Activated T-cell treated with anti-CD3 and anti-CD28 coated beads, Interleukin-2, amount 50 U/mL, for 72 hours (primary cell): Measurements from ENCODE around the gene CRISPLD2. TPM values are rescaled to one million over a fixed set of nuclear protein-coding genes. Genes with fewer than 3 reads are reported as not detected.

Experiments
- ATAC-seq, 2 donors: fragments of 150-1000 bp; cut with Tn5 transposase; replicated peaks in 1 of 2; 2 replicates each; pipeline ENCODE4 v1.10.0; 2021; ENCODE audit warnings: moderate library complexity in 2 of 2, mild to moderate bottlenecking in 1 of 2
- DNase-seq, 2 donors: peaks; one replicate each; pipeline ENCODE4 v3.0.0; 2021 to 2022; ENCODE audit warnings: mixed read lengths in 1 of 2
- H3K27ac Mint-ChIP-seq: one replicate; pipeline ENCODE4 v1.8.0; 2022; ENCODE audit warnings: mild to moderate bottlenecking, moderate library complexity, mixed read lengths
- H3K27me3 Mint-ChIP-seq: one replicate; pipeline ENCODE4 v1.8.0; 2022; ENCODE audit warnings: low read depth, mixed read lengths
- H3K36me3 Mint-ChIP-seq, 2 donors: one replicate each; pipeline ENCODE4 v1.8.0; 2022; ENCODE audit warnings: mixed read lengths in 2 of 2, mild to moderate bottlenecking in 1 of 2; ENCODE audit not compliant: insufficient read depth in 2 of 2
- H3K4me1 Mint-ChIP-seq: one replicate; pipeline ENCODE4 v1.8.0; 2022; ENCODE audit warnings: low read depth, mixed read lengths
- H3K4me3 Mint-ChIP-seq, 2 donors: one replicate each; pipeline ENCODE4 v1.8.0; 2022; ENCODE audit warnings: mild to moderate bottlenecking in 2 of 2, mixed read lengths in 2 of 2, moderate library complexity in 2 of 2
- H3K9me3 Mint-ChIP-seq, 2 donors: one replicate each; pipeline ENCODE4 v1.8.0; 2022; ENCODE audit warnings: mixed read lengths in 2 of 2
- total RNA-seq, 2 donors: library from RNA; stranded (reverse); gene quantifications; one replicate each; pipeline ENCODE4 v1.2.3, GENCODE V29; 2022

CRISPLD2 gene
- total RNA-seq, 2 donors from 2014 or later, result 0.38 to 0.51 TPM

DNA sequence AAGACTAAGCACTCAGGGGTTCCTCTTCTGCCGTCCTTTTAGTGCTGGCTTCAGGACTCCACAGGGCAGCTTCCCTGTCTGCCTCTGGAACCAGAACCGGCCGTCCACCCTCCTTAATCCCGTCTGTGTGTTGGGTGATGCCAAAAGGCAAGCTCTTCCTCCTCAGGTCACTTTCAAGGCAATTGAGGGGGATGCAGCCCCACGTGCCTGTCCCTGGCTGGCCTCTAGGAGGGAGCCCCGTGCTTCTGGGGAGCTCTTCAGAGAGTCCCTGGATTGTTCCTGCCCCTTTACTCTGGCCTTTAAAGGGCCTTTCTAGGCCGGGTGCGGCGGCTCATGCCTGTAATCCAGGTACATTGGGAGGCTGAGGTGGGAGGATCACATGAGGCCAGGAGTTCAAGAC is 77.1 kb downstream of the CRISPLD2 start:
- H3K27ac Mint-ChIP-seq, result no peak overlapping the region
- ATAC-seq (no peak), DNase-seq (no peak)
- H3K4me1 Mint-ChIP-seq, result peaks cover 9% of the 10 kb centered on the region
- H3K27me3 Mint-ChIP-seq, result peaks cover 8% of the 10 kb centered on the region
- H3K9me3 Mint-ChIP-seq, result no peaks in the 10 kb centered on the region
- no peak overlapping the region for H3K4me3 Mint-ChIP-seq
- no peaks in the 10 kb centered on the region for H3K36me3 Mint-ChIP-seq

DNA sequence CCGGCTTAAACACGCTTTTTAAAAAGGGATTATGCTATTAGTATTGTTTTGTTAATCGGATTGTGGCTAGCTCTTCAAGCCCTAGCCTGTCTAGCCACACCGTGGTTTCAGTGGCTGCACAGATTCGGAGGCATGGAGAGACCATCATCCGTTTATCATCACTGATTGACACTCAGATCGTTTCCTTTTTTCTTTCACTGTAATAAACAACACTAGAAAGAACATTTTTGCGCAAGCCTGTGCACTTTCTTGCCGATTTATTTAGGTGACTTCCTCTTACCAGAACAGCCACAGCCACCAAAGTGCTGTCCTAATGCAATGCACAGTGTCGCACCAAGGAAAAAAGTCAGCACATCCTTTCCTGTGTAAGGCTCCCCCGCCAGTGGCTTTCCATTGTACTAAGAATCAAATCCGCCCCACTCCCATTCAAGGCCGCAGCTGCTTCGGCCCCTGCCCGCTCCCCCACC is 78.2 kb downstream of the CRISPLD2 start:
- H3K4me1 Mint-ChIP-seq, result peaks cover 9% of the 10 kb centered on the region
- no peaks in the 10 kb centered on the region for H3K36me3 Mint-ChIP-seq
- ATAC-seq, result no peak
- H3K9me3 Mint-ChIP-seq, result no peaks in the 10 kb centered on the region
- no peak overlapping the region for H3K4me3 Mint-ChIP-seq
- no peak for DNase-seq
- no peak overlapping the region for H3K27ac Mint-ChIP-seq
- peaks cover 8% of the 10 kb centered on the region for H3K27me3 Mint-ChIP-seq

DNA sequence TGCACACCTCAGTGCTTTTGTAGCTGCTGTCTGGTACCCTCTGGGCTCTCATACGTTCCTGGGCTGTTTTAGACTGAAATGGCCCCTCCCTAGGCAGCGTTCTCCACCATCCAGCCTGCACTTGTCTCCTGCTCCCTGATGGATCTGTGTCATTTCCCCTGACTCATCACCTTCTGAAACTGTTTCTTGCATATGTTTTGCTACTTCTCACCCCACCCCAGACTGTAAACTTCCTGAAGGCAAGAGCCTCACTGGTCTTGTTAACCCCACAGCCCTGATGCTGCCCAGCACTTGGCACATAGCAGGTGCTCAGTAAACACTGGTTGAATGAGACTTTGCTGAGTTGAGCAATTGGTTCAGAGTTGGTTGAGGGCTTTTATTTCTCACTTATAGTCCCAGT is 78.7 kb downstream of the CRISPLD2 start:
- H3K36me3 Mint-ChIP-seq, result no peaks in the 10 kb centered on the region
- peaks cover 9% of the 10 kb centered on the region for H3K4me1 Mint-ChIP-seq
- ATAC-seq, result no peak
- no peak overlapping the region for H3K27ac Mint-ChIP-seq
- H3K9me3 Mint-ChIP-seq, result no peaks in the 10 kb centered on the region
- H3K27me3 Mint-ChIP-seq, result peaks cover 8% of the 10 kb centered on the region
- no peak for DNase-seq
- H3K4me3 Mint-ChIP-seq, result no peak overlapping the region

DNA sequence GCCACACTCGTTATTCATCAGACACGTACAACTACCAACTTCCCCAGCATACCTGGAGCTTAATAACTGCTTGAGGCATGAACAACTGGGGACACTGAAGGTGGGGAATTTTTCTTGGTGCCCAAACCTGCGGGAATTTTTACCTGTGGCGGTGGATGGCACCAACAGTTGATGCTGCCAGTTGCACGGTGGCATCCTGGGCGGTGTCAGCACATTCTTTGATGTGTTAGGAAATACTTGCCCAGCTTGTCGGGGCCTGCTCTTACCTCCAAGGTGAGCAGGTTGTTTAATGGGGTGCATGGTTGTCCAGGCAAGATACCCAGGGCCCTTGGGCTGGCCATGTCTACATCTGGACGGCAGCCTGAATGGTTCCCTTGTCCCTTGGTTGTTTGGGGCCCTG is 79.6 kb downstream of the CRISPLD2 start:
- ATAC-seq (no peak), DNase-seq (no peak)
- Mint-ChIP-seq H3K4me1 (peaks cover 9% of the 10 kb centered on the region), H3K36me3 (no peaks in the 10 kb centered on the region), H3K4me3 (no peak overlapping the region), H3K27me3 (peaks cover 8% of the 10 kb centered on the region), H3K27ac (no peak overlapping the region), H3K9me3 (no peaks in the 10 kb centered on the region)

DNA sequence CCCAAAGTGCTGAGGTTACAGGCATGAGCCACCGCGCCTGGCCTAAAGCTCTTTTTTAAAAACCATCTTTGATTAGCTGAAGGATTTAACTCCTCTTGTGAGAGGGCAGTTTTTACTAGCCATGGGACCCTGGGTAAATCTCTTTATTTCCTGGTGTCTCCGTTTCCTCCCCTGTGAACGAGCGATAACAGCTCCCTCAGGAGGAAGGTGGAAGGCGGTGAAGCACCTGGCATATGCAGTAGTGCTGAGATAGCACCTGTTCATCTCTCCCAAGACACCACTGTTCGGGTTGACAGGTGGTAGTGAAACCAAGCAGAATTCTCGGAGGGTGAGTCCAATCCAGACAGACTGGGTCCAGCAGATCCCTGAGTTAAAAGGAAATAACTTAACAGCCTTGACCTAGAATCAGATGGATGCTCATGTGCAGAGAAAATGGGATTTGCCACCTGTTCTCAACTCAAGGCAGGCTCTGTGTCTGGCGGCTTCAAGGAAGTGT is 86.2 kb downstream of the CRISPLD2 start:
- Mint-ChIP-seq H3K27me3 (no peaks in the 10 kb centered on the region), H3K4me1 (no peaks in the 10 kb centered on the region), H3K4me3 (no peak overlapping the region), H3K27ac (no peak overlapping the region), H3K9me3 (no peaks in the 10 kb centered on the region), H3K36me3 (no peaks in the 10 kb centered on the region)
- DNase-seq (no peak), ATAC-seq (no peak)

DNA sequence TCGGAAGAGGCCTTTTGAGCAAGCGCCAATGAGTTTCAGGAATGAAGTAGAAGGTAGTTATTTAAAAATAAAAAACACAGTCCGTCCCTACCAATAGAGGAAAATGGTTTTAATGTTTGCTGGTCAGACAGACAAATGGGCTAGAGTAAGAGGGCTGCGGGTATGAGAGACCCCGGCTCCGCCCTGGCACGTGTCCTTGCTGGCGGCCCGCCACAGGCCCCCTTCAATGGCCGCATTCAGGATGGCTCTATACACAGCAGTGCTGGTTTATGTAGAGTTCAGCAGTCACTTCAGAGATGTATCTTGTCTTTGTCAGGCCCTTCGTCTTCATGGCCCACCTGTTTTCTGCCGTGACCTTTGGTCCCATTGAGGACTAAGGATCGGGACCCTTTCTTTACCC is 87.3 kb downstream of the CRISPLD2 start:
- H3K27me3 Mint-ChIP-seq, result no peaks in the 10 kb centered on the region
- no peak overlapping the region for H3K4me3 Mint-ChIP-seq
- ATAC-seq (no peak), DNase-seq (no peak)
- no peaks in the 10 kb centered on the region for H3K36me3 Mint-ChIP-seq
- H3K9me3 Mint-ChIP-seq, result no peaks in the 10 kb centered on the region
- H3K4me1 Mint-ChIP-seq, result no peaks in the 10 kb centered on the region
- no peak overlapping the region for H3K27ac Mint-ChIP-seq

DNA sequence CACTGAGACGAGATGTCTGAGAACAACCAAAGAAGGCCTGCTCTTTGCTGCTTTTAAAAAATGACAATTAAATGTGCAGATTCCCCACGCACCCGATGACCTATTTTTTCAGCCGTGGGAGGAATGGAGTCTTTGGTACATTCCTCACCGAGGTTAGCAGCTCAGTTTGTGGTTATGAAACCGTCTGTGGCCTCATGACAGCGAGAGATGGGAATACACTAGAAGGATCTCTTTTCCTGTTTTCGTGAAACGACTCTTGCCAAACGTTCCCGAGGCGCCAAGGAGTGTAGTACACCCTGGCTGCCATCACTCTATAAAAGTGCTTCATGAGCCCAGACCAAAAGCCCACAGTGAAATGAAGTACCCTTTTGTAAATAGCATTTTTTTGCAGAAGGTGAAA is 87.8 kb downstream of the CRISPLD2 start:
- Mint-ChIP-seq H3K27ac (no peak overlapping the region), H3K27me3 (no peaks in the 10 kb centered on the region), H3K36me3 (no peaks in the 10 kb centered on the region), H3K4me1 (no peaks in the 10 kb centered on the region), H3K9me3 (no peaks in the 10 kb centered on the region), H3K4me3 (no peak overlapping the region)
- DNase-seq (no peak), ATAC-seq (no peak)

DNA sequence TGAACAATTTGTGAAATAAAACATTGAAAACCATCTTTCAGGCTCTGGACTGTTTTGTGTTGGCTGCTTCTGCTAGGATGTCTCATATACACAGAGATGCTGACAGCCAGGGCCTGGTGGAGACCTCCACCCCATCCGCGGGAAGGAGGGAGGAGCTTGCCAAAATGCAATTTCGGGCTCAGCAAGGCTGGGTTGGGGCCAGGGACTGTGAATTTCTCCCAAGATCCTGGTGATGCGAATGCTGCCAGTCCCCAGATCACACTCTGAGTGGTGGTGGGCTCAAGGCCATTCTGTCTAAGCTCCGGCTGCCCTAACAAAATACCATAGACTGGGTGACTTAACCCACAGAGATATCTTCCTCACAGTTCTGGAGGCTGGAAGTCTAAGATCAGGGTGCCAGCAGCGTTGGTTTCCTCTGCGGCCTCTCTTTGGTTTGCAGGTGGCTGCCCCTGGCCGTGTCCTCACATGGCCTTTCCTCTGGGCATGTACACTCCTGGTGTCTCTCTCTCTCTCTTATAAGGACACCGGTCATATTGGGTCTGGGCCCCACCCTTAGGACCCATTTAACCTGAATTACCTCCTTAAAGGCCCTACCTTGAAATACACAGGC is 89.8 kb downstream of the CRISPLD2 start:
- DNase-seq (no peak), ATAC-seq (no peak)
- H3K36me3 Mint-ChIP-seq, result no peaks in the 10 kb centered on the region
- H3K27ac Mint-ChIP-seq, result no peak overlapping the region
- H3K9me3 Mint-ChIP-seq, result no peaks in the 10 kb centered on the region
- no peaks in the 10 kb centered on the region for H3K4me1 Mint-ChIP-seq
- H3K27me3 Mint-ChIP-seq, result peaks cover 6% of the 10 kb centered on the region
- H3K4me3 Mint-ChIP-seq, result no peak overlapping the region

DNA sequence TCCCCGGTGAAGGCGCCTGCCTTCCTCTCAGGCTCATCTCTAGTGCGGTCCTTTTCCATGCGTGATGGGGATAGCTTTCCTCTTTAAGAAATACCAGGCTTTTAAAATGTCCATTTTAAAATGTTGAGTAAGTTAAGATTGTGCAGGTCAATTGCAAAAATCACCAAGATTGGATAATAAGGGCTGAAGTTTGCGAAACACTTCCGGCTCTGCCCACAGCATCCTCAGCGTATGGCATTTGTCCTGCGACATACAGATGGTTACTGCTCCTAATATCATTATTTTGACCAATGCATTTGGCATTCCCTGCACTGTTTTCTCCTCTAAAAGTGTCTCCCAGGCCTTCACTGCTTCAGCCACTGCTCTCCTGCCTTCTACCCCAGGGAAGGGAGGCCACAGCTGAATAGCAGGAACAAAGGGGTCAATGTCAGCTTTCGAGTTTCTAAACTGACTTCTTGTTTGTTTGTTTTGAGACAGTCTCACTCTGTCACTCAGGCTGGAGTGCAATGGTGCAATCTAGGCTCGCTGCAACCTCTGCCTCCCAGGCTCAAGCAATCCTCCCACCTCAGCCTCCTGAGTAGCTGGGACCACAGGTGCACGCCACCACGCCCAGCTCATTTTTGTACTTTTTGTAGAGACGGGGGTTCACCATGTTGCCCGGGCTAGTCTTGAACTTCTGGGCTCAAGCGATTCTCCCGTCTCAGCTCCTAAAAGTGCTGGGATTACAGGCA is 91.9 kb downstream of the CRISPLD2 start:
- Mint-ChIP-seq H3K27me3 (peaks cover 19% of the 10 kb centered on the region), H3K9me3 (no peaks in the 10 kb centered on the region), H3K4me1 (no peaks in the 10 kb centered on the region), H3K36me3 (no peaks in the 10 kb centered on the region), H3K4me3 (no peak overlapping the region), H3K27ac (no peak overlapping the region)
- DNase-seq (no peak), ATAC-seq (no peak)

DNA sequence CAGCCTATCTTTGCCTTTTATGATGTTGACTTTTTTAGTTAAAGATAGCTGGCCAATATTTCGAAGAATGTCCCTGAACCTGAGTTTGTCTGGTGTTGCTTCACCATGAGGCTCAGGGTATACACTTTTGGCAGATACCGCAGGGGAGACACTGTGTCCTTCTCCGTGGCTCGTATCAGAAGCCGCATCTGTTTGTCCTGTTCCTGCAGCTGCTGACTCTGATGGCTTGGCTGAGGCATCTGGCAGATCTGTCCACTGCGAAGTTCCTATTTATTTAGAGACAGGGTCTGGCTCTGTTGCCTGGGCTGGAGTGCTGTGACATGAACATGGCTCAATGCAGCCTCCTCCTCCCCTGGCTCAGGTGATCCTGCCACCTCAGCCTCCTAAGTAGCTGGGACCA is 93.5 kb downstream of the CRISPLD2 start:
- H3K27me3 Mint-ChIP-seq, result peaks cover 30% of the 10 kb centered on the region

DNA sequence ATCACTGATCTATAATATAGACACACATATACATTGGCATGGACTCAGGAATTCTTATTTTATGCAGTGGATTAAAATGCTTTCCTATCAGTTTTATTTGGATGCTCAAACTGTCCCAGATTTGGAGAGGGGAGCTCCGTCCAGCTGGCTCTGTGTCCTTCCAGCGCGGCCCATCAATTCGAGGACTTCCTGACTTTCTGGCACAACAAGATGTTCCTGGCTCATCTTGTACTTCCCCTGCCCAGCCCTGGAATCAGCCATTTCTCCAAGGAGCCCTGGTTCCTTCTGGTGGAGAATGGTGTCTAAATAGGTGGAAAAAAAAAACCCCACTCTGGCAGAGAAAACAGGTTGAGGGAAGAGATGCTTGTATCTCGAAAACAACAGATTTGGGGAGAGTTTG is 94.5 kb downstream of the CRISPLD2 start:
- H3K36me3 Mint-ChIP-seq, result no peaks in the 10 kb centered on the region
- no peak overlapping the region for H3K27ac Mint-ChIP-seq
- no peaks in the 10 kb centered on the region for H3K9me3 Mint-ChIP-seq
- no peaks in the 10 kb centered on the region for H3K4me1 Mint-ChIP-seq
- DNase-seq (no peak), ATAC-seq (no peak)
- H3K4me3 Mint-ChIP-seq, result no peak overlapping the region
- H3K27me3 Mint-ChIP-seq, result peaks cover 38% of the 10 kb centered on the region

More for the DNA sequence above, 93.5 kb downstream of the CRISPLD2 start:
- Mint-ChIP-seq H3K36me3 (no peaks in the 10 kb centered on the region), H3K27ac (no peak overlapping the region), H3K4me1 (no peaks in the 10 kb centered on the region), H3K4me3 (no peak overlapping the region), H3K9me3 (no peaks in the 10 kb centered on the region)
- ATAC-seq, result no peak
- no peak for DNase-seq

DNA sequence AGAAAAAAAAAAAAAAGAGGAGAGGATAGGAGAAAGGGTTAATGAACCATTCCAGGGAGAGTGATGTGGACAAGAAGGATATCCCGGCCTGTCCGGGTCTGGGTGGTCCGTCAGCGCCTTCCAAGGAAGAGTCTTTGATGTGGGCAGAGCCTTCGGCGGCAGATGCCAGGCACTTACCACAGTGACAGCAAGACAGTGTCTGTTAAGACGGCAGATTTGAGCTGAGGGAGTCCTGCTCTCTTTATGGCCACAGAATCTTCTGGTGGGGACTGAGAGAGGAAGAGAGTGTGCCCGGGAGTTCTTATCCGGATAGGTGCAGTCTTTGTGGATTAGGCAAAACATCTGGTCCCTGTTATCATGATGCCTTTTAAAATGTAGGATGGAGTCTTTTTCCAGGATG is 96.4 kb downstream of the CRISPLD2 start:
- no peak for ATAC-seq
- H3K4me1 Mint-ChIP-seq, result no peaks in the 10 kb centered on the region
- H3K27me3 Mint-ChIP-seq, result peaks cover 38% of the 10 kb centered on the region

DNA sequence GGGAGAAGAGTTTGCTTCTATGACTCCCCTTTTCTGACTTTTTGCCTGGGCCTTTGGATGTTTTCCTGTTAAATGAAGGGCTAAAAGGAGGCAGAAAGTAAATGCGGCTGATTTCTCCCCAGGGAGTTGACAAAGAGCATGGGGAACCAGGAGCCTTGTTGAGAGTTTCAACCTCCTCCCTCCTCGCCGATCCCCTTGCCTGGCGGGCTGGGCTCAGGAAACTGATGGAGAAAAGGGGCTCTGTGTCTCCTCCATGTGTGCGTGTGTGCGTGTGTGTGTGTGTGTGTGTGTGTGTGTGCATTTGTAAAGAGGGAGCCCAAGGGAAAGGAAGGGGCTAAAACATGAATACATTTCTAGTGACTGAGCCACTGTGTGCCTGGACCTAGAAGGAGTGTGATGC is 97.1 kb downstream of the CRISPLD2 start:
- Mint-ChIP-seq H3K27ac (no peak overlapping the region), H3K4me3 (no peak overlapping the region), H3K27me3 (peaks cover 38% of the 10 kb centered on the region), H3K4me1 (no peaks in the 10 kb centered on the region), H3K36me3 (no peaks in the 10 kb centered on the region), H3K9me3 (no peaks in the 10 kb centered on the region)
- ATAC-seq (no peak), DNase-seq (no peak)

More for the DNA sequence above, 96.4 kb downstream of the CRISPLD2 start:
- H3K27ac Mint-ChIP-seq, result no peak overlapping the region
- H3K36me3 Mint-ChIP-seq, result no peaks in the 10 kb centered on the region
- no peak overlapping the region for H3K4me3 Mint-ChIP-seq
- no peaks in the 10 kb centered on the region for H3K9me3 Mint-ChIP-seq
- DNase-seq, result no peak

DNA sequence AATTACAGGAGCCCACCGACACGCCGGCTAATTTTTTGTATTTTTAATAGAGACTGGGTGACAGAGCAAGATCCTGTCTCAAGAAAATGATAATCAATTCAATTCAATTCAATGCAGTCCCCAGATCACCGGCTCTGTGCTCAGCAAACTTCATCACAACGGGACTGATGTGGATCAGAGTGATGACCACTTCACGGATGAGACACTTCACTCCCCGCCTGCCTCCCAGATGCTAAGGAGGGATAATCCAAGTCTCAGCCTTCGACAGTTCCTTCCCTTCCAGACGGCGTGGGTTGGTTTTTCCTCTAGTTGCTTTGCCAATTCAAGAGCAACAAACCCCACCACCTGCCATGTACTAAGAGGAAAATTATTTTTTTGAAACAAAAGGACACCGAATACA is 97.7 kb downstream of the CRISPLD2 start:
- Mint-ChIP-seq H3K4me3 (no peak overlapping the region), H3K36me3 (no peaks in the 10 kb centered on the region), H3K9me3 (no peaks in the 10 kb centered on the region), H3K4me1 (no peaks in the 10 kb centered on the region), H3K27me3 (peaks cover 38% of the 10 kb centered on the region), H3K27ac (no peak overlapping the region)
- no peak for ATAC-seq
- no peak for DNase-seq
